ENCODE data around the gene SCUBE2. TPM values are rescaled to one million over a fixed set of nuclear protein-coding genes. Genes with fewer than 3 reads are reported as not detected.

The SCUBE2 gene
- total and polyA plus RNA-seq, 8 donors, result 3.8 to 33.8 (median 16.5) TPM

- no peak for ATAC-seq
- H3K27me3 ChIP-seq, result no peaks in the 10 kb centered on the region
- H3K4me1 ChIP-seq, result no peaks in the 10 kb centered on the region
- intact Hi-C loops (cut with DNase I), result no loop called here
- no peak for TF ChIP-seq CTCF (IDR thresholded peaks at IDR 0.05)
- H3K9me3 ChIP-seq, result no peaks in the 10 kb centered on the region
- no peak overlapping the region for H3K27ac ChIP-seq
- no peak for FAIRE-seq
- no peak overlapping the region for H3K4me3 ChIP-seq
- H3K36me3 ChIP-seq, result no peaks in the 10 kb centered on the region
- WGBS, 2 donors, result 84 to 86% methylated on average over 9 of the region's 9 CpGs
- DNase-seq, result no peak
Observed at GRCh38 chr11:9022961-9023680, 68.3 kb downstream of the SCUBE2 start.

DNA sequence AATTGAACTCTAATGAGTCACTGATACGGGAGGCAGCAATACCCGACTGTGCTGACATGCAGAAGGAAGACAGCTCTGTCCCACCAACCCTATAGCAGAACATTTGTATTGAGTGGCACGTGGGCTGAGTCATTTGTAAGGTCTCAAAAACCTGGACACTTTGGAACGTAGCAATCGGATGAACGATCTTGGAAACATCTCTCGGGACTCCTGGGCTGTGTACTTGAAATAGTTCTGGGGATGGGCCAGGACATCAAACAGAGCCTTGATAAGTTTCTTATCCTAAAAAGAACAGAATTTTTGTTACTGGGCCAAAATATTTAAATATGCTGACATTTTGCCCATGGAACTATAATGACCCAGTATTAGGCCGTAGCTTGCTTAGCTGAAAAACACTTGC, 70.5 kb downstream of the SCUBE2 start:
- intact Hi-C loops (cut with DNase I), result no loop called here
- H3K4me1 ChIP-seq, result no peaks in the 10 kb centered on the region
- FAIRE-seq (no peak), ATAC-seq (no peak), DNase-seq (no peak)
- H3K9me3 ChIP-seq, result no peaks in the 10 kb centered on the region
- H3K27ac ChIP-seq, result no peak overlapping the region
- H3K4me3 ChIP-seq, result no peak overlapping the region
- no peaks in the 10 kb centered on the region for H3K27me3 ChIP-seq
- no peak for TF ChIP-seq CTCF (IDR thresholded peaks at IDR 0.05)
- no peaks in the 10 kb centered on the region for H3K36me3 ChIP-seq
- 60 to 71% methylated on average over 8 of the region's 8 CpGs for WGBS, 2 donors

DNA sequence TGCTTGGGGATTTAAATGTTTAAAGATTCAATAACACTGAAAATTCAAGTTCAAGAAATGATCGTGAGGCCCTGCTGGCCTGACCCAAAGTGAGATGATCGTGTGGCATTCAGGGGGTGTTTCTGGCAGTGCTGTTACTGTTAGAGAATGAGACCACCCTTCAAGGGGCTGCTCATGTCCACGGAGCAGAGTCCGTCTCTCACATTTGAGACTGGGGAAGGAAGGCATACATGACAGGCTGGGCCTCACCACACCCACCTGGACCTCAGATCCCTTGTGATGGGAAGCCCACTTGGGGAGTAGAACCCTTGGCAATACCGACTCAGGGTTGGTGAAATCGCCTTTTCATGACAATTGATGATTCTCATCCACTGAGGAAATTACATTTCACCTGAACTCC, 71.5 kb downstream of the SCUBE2 start:
- H3K27ac ChIP-seq, result no peak overlapping the region
- FAIRE-seq (no peak), ATAC-seq (no peak), DNase-seq (no peak)
- TF ChIP-seq CTCF (IDR thresholded peaks at IDR 0.05), result no peak
- no peak overlapping the region for H3K4me3 ChIP-seq
- no peaks in the 10 kb centered on the region for H3K27me3 ChIP-seq
- H3K9me3 ChIP-seq, result no peaks in the 10 kb centered on the region
- H3K4me1 ChIP-seq, result no peaks in the 10 kb centered on the region
- intact Hi-C loops (cut with DNase I), result loop anchor here in 2 of 3 donors (5.0 kb wide), 2 partner anchors 112 to 117 kb away; no protein-coding TSS in a partner anchor
- no peaks in the 10 kb centered on the region for H3K36me3 ChIP-seq
- 79 to 88% methylated on average over 6 of the region's 6 CpGs for WGBS, 2 donors

- Histone ChIP-seq H3K27ac (no peak overlapping the region), H3K9me3 (no peaks in the 10 kb centered on the region), H3K4me3 (no peak overlapping the region), H3K36me3 (no peaks in the 10 kb centered on the region), H3K27me3 (no peaks in the 10 kb centered on the region), H3K4me1 (no peaks in the 10 kb centered on the region)
- FAIRE-seq, result no peak
- intact Hi-C loops (cut with DNase I), result loop anchor here in 2 of 3 donors (5.0 kb wide), 2 partner anchors 115 to 120 kb away; no protein-coding TSS in a partner anchor
- peak in 3 of 6 donors; percentile 17 to 40 (median 18) for DNase-seq
- no peak for TF ChIP-seq CTCF (IDR thresholded peaks at IDR 0.05)
- 82 to 84% methylated on average over 5 of the region's 5 CpGs for WGBS, 2 donors
- peak in 3 of 4 donors; percentile 42 to 71 (median 64) for ATAC-seq
Observed at GRCh38 chr11:9017773-9018172, 73.6 kb downstream of the SCUBE2 start.

Data from pancreas (tissue), 10 donors.